ENCODE results near the gene UBE2L3.

- TF ChIP-seq EZH2 (IDR thresholded peaks at IDR 0.05; ENCODE audit: borderline replicate concordance, low read depth, low read length, severe bottlenecking) (no peak), CTCF (IDR thresholded peaks at IDR 0.05; ENCODE audit: borderline replicate concordance, extremely low read depth, low read length, poor library complexity, severe bottlenecking) (no peak)
These were observed 53.5 kb downstream of the UBE2L3 start for GRCh38 chr22:21621025-21621424.
